HepG2 (cell line): ENCODE results near the gene TP53TG5. TPM values are rescaled to one million over a fixed set of nuclear protein-coding genes. Genes with fewer than 3 reads are reported as not detected.

Source experiments
- ARID4A ChIP-seq: sonication (generic); formaldehyde crosslinking; IDR thresholded peaks from 2 replicates; pipeline ENCODE4 v1.5.0; 2020; ENCODE audit warnings: mild to moderate bottlenecking, missing genetic modification reagents, borderline replicate concordance
- ATAD3A ChIP-seq: sonication (generic); formaldehyde crosslinking; IDR thresholded peaks from 2 replicates; pipeline ENCODE4 v1.4.0; 2020; ENCODE audit warnings: missing genetic modification reagents
- BCL6 ChIP-seq: IDR thresholded peaks from 2 replicates; pipeline ENCODE4 v1.6.1; 2016; ENCODE audit warnings: missing genetic modification reagents, missing compliant biosample characterization
- BRD4 ChIP-seq: sonication (generic); formaldehyde crosslinking; IDR thresholded peaks from 2 replicates; pipeline ENCODE4 v1.4.0; 2020; ENCODE audit warnings: missing genetic modification reagents
- CREM ChIP-seq, 2 experiments: sonication (generic) in 1 of 2; formaldehyde crosslinking in 1 of 2; IDR thresholded peaks; 2 replicates each; pipeline versions ENCODE4 v1.4.0 to v1.6.1; 2016 to 2020; ENCODE audit warnings: antibody characterized with exemption in 1 of 2, mild to moderate bottlenecking in 1 of 2, missing genetic modification reagents in 1 of 2
- ELF3 ChIP-seq: IDR thresholded peaks from 2 replicates; pipeline ENCODE4 v1.6.1; 2016; ENCODE audit warnings: missing genetic modification reagents, missing compliant biosample characterization
- ESRRA ChIP-seq: sonication (generic); formaldehyde crosslinking; IDR thresholded peaks from 2 replicates; pipeline ENCODE4 v1.5.1; 2020; ENCODE audit warnings: mild to moderate bottlenecking, low read depth, missing genetic modification reagents
- FOXO4 ChIP-seq: sonication (generic); formaldehyde crosslinking; conservative IDR thresholded peaks from 2 replicates; pipeline ENCODE4 v1.8.1; 2023; ENCODE audit warnings: missing genetic modification reagents
- GABPA ChIP-seq, 2 experiments: IDR thresholded peaks; 2 replicates each; pipeline ENCODE4 v1.6.1; 2011 to 2016; ENCODE audit warnings: low read depth in 2 of 2, low read length in 1 of 2, missing biosample characterization in 1 of 2, missing genetic modification characterization in 1 of 2
- KLF12 ChIP-seq: sonication (generic); formaldehyde crosslinking; IDR thresholded peaks from 2 replicates; pipeline ENCODE4 v1.4.0; 2020; ENCODE audit warnings: missing genetic modification reagents, borderline replicate concordance
- KMT2B ChIP-seq: IDR thresholded peaks from 2 replicates; pipeline ENCODE4 v1.6.1; 2016; ENCODE audit warnings: missing genetic modification reagents, missing compliant biosample characterization
- MBD4 ChIP-seq: IDR thresholded peaks from 2 replicates; pipeline ENCODE4 v1.6.1; 2012; ENCODE audit warnings: low read length, inconsistent platforms, borderline replicate concordance
- MIER3 ChIP-seq: IDR thresholded peaks from 2 replicates; pipeline ENCODE4 v1.6.1; 2016; ENCODE audit warnings: missing compliant biosample characterization, borderline replicate concordance
- NFKB2 ChIP-seq: sonication (generic); formaldehyde crosslinking; IDR thresholded peaks from 2 replicates; pipeline ENCODE4 v1.4.0; 2020; ENCODE audit warnings: missing genetic modification reagents, borderline replicate concordance
- NR2F6 ChIP-seq, 2 experiments: IDR thresholded peaks; 2 replicates each; pipeline ENCODE4 v1.6.1; 2016; ENCODE audit warnings: antibody characterized with exemption in 1 of 2, mild to moderate bottlenecking in 1 of 2
- PHB2 ChIP-seq: fragments of 450-650 bp; IDR thresholded peaks from 2 replicates; pipeline ENCODE4 v1.6.1; 2018; ENCODE audit not compliant: partially characterized antibody
- PTBP1 ChIP-seq: fragments of 200-400 bp; formaldehyde crosslinking; IDR thresholded peaks from 2 replicates; pipeline ENCODE4 v1.6.1; 2018; ENCODE audit warnings: low read length, low read depth; ENCODE audit not compliant: poor library complexity, severe bottlenecking
- SNAPC2 ChIP-seq: sonication (generic); formaldehyde crosslinking; IDR thresholded peaks from 2 replicates; pipeline ENCODE4 v1.8.1; 2022; ENCODE audit warnings: mild to moderate bottlenecking, missing genetic modification reagents
- ZMYM4 ChIP-seq: sonication (generic); formaldehyde crosslinking; IDR thresholded peaks from 2 replicates; pipeline ENCODE4 v1.8.1; 2023; ENCODE audit warnings: mild to moderate bottlenecking, missing genetic modification reagents
- ZNF232 ChIP-seq: sonication (generic); formaldehyde crosslinking; IDR thresholded peaks from 2 replicates; pipeline ENCODE4 v1.4.0; 2020; ENCODE audit warnings: missing genetic modification reagents, borderline replicate concordance
- ZNF34 ChIP-seq: sonication (generic); formaldehyde crosslinking; IDR thresholded peaks from 2 replicates; pipeline ENCODE4 v1.4.0; 2020; ENCODE audit warnings: mild to moderate bottlenecking, missing genetic modification reagents, borderline replicate concordance
- ZNF672 ChIP-seq: sonication (generic); formaldehyde crosslinking; IDR thresholded peaks from 2 replicates; pipeline ENCODE4 v1.8.1; 2022; ENCODE audit warnings: missing genetic modification reagents
- ZNF782 ChIP-seq: sonication (generic); formaldehyde crosslinking; IDR thresholded peaks from 2 replicates; pipeline ENCODE4 v1.4.0; 2020; ENCODE audit warnings: missing genetic modification reagents, mild to moderate bottlenecking, borderline replicate concordance
- polyA plus RNA-seq, 8 experiments: library from polyadenylated mRNA; depleted of rRNA in 3 of 8; stranded (reverse) in 7 of 8; unstranded in 1 of 8; fragments of >200 nt; fragmentation: Illumina TruSeq in 4 of 8; extraction: Trizol in 4 of 8; gene quantifications; 2 replicates each; pipeline versions ENCODE4 v1.2.1 to v1.2.3, GENCODE V29; 2011 to 2016; ENCODE audit warnings: low read depth in 4 of 8, missing spikeins in 1 of 8, mixed read lengths in 1 of 8; ENCODE audit not compliant: insufficient read depth in 1 of 8
- total RNA-seq, 5 experiments: library from RNA; depleted of rRNA; stranded (reverse); fragments of >200 nt; fragmentation: Illumina TruSeq; extraction: Trizol; gene quantifications; 2 replicates each; pipeline ENCODE4 v1.2.3, GENCODE V29; 2016; ENCODE audit warnings: low read depth in 1 of 5
- TF ChIP-seq, protein P1 (sequence below): IDR thresholded peaks from 2 replicates; pipeline ENCODE4 v1.6.1; 2016

TP53TG5 gene
- total and polyA plus RNA-seq, 2 of the 13 experiments (the other 11 are each of a cell fraction or from before 2014, with no cell fraction given), result 0.11 TPM; not detected in 1

GRCh38 chr20:45342855-45343531 is 35.1 kb downstream of the TP53TG5 start (continued):
- TF ChIP-seq KLF12 (0 out of 2 replicates have a peak, but pooled peaks have one; percentile 51), MIER3 (CRISPR knock-in tag) (no peak), NFKB2 (CRISPR knock-in tag) (peak; percentile 40; the same call in 1 of the 2 replicates), BRD4 (CRISPR knock-in tag) (peak; percentile 32; the same call in 1 of the 2 replicates), CREM (IDR thresholded peaks at IDR 0.05) (peak; percentile 5; the same call in 1 of the 2 replicates), CREM (CRISPR knock-in tag; IDR thresholded peaks at IDR 0.05) (no peak), SNAPC2 (CRISPR knock-in tag) (no peak), FOXO4 (CRISPR knock-in tag) (no peak), ESRRA (peak; percentile 64; the same call in 1 of the 2 replicates), GABPA (IDR thresholded peaks at IDR 0.05; ENCODE audit: low read depth, low read length) (no peak), GABPA (CRISPR knock-in tag; IDR thresholded peaks at IDR 0.05; ENCODE audit: low read depth) (no peak), ZMYM4 (CRISPR knock-in tag) (no peak), ZNF34 (no peak; the same call in 1 of the 2 replicates), ZNF232 (CRISPR knock-in tag) (peak; percentile 51; the same call in 1 of the 2 replicates), NR2F6 (IDR thresholded peaks at IDR 0.05) (no peak), NR2F6 (CRISPR knock-in tag; IDR thresholded peaks at IDR 0.05) (peak; percentile 62), PHB2 (no peak), BCL6 (no peak), KMT2B (no peak), MBD4 (no peak), PTBP1 (no peak), ARID4A (CRISPR knock-in tag) (no peak), ATAD3A (no peak), ZNF782 (CRISPR knock-in tag) (0 out of 2 replicates have a peak, but pooled peaks have one; percentile 41), ZNF672 (CRISPR knock-in tag) (no peak), ELF3 (no peak)
- TF ChIP-seq, protein P1, sequence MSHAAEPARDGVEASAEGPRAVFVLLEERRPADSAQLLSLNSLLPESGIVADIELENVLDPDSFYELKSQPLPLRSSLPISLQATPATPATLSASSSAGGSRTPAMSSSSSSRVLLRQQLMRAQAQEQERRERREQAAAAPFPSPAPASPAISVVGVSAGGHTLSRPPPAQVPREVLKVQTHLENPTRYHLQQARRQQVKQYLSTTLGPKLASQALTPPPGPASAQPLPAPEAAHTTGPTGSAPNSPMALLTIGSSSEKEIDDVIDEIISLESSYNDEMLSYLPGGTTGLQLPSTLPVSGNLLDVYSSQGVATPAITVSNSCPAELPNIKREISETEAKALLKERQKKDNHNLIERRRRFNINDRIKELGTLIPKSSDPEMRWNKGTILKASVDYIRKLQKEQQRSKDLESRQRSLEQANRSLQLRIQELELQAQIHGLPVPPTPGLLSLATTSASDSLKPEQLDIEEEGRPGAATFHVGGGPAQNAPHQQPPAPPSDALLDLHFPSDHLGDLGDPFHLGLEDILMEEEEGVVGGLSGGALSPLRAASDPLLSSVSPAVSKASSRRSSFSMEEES, result no peak
